Left hindlimb (tissue), 1 donor: ENCODE results near the gene SERPINA10.

Experiments
- DNase-seq: peaks from one replicate; pipeline ENCODE4 v3.0.0-alpha.2; 2018

SERPINA10 gene

GRCh38 chr14:94292872-94293577 is at the start of gene SERPINA10:
TSS of gene SERPINA10 (minus strand) at chr14:94293268. CDS start at chr14:94290593, 2,675 bp downstream.
- DNase-seq = no peak

GRCh38 chr14:94342334-94342934 is 49.4 kb upstream of the SERPINA10 start:
- DNase-seq = peak; percentile 90

GRCh38 chr14:94341656-94342333 is 48.7 kb upstream of the SERPINA10 start:
- no peak for DNase-seq

GRCh38 chr14:94340533-94340932 is 47.5 kb upstream of the SERPINA10 start:
- DNase-seq = no peak

- no peak for DNase-seq
Observed at GRCh38 chr14:94338023-94338422, 45.0 kb upstream of the SERPINA10 start.

- no peak for DNase-seq
Observed at GRCh38 chr14:94337274-94337673, 44.2 kb upstream of the SERPINA10 start.

- DNase-seq = no peak
Observed at GRCh38 chr14:94334872-94335271, 41.8 kb upstream of the SERPINA10 start.

GRCh38 chr14:94332587-94332986 is 39.5 kb upstream of the SERPINA10 start:
- DNase-seq = no peak

GRCh38 chr14:94332063-94332583 is 39.1 kb upstream of the SERPINA10 start:
- no peak for DNase-seq

GRCh38 chr14:94331462-94331861 is 38.4 kb upstream of the SERPINA10 start:
- no peak for DNase-seq

- no peak for DNase-seq
Observed at GRCh38 chr14:94330857-94331256, 37.8 kb upstream of the SERPINA10 start.

GRCh38 chr14:94330432-94330831 is 37.4 kb upstream of the SERPINA10 start:
- no peak for DNase-seq

GRCh38 chr14:94329857-94330256 is 36.8 kb upstream of the SERPINA10 start:
- DNase-seq = no peak

GRCh38 chr14:94328196-94328595 is 35.1 kb upstream of the SERPINA10 start:
- DNase-seq = no peak

GRCh38 chr14:94322648-94323570 is 29.8 kb upstream of the SERPINA10 start, which contains the start of gene SERPINA6:
TSS of gene SERPINA6 (minus strand) at chr14:94323336. CDS start at chr14:94314648, 8,688 bp downstream.
- DNase-seq = no peak

- no peak for DNase-seq
Observed at GRCh38 chr14:94321421-94322271, 28.6 kb upstream of the SERPINA10 start.

- no peak for DNase-seq
Observed at GRCh38 chr14:94320243-94320642, 27.2 kb upstream of the SERPINA10 start.

- no peak for DNase-seq
Observed at GRCh38 chr14:94317259-94317658, 24.2 kb upstream of the SERPINA10 start.

GRCh38 chr14:94316692-94317091 is 23.6 kb upstream of the SERPINA10 start:
- DNase-seq = no peak

- no peak for DNase-seq
Observed at GRCh38 chr14:94314890-94315289, 21.8 kb upstream of the SERPINA10 start.

- no peak for DNase-seq
Observed at GRCh38 chr14:94313991-94314655, 21.1 kb upstream of the SERPINA10 start.
